Measurements from ENCODE around the gene PRODH.
"Not testable (repeated sequence)": the region's sequence is repeated elsewhere in the genome, so short reads cannot be mapped to it uniquely, and the experiment has no call there.

Gene PRODH

DNA sequence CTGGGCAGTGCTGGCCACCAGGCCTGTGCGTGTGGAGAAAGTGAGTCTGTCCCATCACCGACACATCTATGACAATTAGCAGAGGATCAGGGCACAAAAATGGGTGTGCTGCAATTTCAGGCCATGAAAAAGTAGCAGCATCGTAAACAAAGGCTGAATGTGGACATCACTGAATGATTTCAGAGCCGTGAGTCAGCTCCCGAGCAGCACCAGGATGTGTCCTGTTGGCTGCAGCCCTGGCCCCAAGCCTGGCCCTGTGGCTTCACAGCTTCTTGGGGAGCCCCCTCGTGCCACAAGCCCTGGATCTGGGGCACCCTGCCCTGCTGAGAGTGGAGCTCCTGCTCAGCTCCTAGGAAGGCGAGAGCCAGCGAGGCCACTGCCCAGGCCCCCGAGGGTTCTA lies 20.5 kb downstream of the PRODH start:
- H3K36me3 ChIP-seq (ENCODE audit: control insufficient read depth in 1 of 2, insufficient read depth in 2 of 2, low read length in 2 of 2); H3K27me3 ChIP-seq (ENCODE audit: low read depth, low read length); H3K4me1 ChIP-seq (ENCODE audit: control insufficient read depth in 1 of 2, insufficient read depth in 2 of 2, low read length in 2 of 2); H3K4me3 ChIP-seq (ENCODE audit: low read depth in 1 of 2, low read length in 2 of 2); H3K9me3 ChIP-seq (ENCODE audit: control insufficient read depth in 1 of 2, low read length in 2 of 2); H3K27ac ChIP-seq (ENCODE audit: low read length): not testable (repeated sequence)

GRCh38 chr22:18914558-18914957 lies 21.5 kb downstream of the PRODH start:
- not testable (repeated sequence) for H3K4me1 ChIP-seq (ENCODE audit: control insufficient read depth in 1 of 2, insufficient read depth in 2 of 2, low read length in 2 of 2)

GRCh38 chr22:18912264-18912946 lies 23.7 kb downstream of the PRODH start:
- not testable (repeated sequence) for H3K9me3 ChIP-seq (ENCODE audit: control insufficient read depth in 1 of 2, low read length in 2 of 2); H3K27me3 ChIP-seq (ENCODE audit: low read depth, low read length); H3K27ac ChIP-seq (ENCODE audit: low read length); H3K36me3 ChIP-seq (ENCODE audit: control insufficient read depth in 1 of 2, insufficient read depth in 2 of 2, low read length in 2 of 2); H3K4me1 ChIP-seq (ENCODE audit: control insufficient read depth in 1 of 2, insufficient read depth in 2 of 2, low read length in 2 of 2); H3K4me3 ChIP-seq (ENCODE audit: low read depth in 1 of 2, low read length in 2 of 2)

More at GRCh38 chr22:18914558-18914957, 21.5 kb downstream of the PRODH start:
- not testable (repeated sequence) for H3K27ac ChIP-seq (ENCODE audit: low read length); H3K27me3 ChIP-seq (ENCODE audit: low read depth, low read length); H3K4me3 ChIP-seq (ENCODE audit: low read depth in 1 of 2, low read length in 2 of 2); H3K9me3 ChIP-seq (ENCODE audit: control insufficient read depth in 1 of 2, low read length in 2 of 2); H3K36me3 ChIP-seq (ENCODE audit: control insufficient read depth in 1 of 2, insufficient read depth in 2 of 2, low read length in 2 of 2)

DNA sequence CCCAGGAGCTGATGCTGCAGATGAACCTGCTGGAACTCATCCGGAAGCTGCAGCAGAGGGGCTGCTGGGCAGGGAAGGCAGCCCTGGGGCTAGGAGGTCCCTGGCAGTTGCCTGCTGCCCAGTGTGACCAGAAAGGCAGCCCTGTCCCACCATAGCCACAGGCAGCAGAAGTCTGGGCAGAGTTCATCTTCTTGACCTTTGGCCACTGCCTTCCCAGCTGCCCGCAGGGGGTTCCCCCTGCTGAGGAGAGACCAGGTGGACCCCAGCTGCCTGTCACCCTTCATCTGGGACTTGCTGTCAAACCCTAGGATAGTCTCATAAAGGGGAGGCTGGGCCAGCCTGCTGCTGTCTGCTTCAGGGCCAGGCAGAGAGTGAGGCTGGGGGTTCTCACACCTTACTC lies 24.6 kb downstream of the PRODH start:
- not testable (repeated sequence) for H3K36me3 ChIP-seq (ENCODE audit: control insufficient read depth in 1 of 2, insufficient read depth in 2 of 2, low read length in 2 of 2); H3K4me3 ChIP-seq (ENCODE audit: low read depth in 1 of 2, low read length in 2 of 2); H3K27me3 ChIP-seq (ENCODE audit: low read depth, low read length); H3K27ac ChIP-seq (ENCODE audit: low read length); H3K4me1 ChIP-seq (ENCODE audit: control insufficient read depth in 1 of 2, insufficient read depth in 2 of 2, low read length in 2 of 2); H3K9me3 ChIP-seq (ENCODE audit: control insufficient read depth in 1 of 2, low read length in 2 of 2)

GRCh38 chr22:18909556-18909955 lies 26.5 kb downstream of the PRODH start:
- H3K9me3 ChIP-seq (ENCODE audit: control insufficient read depth in 1 of 2, low read length in 2 of 2): no peaks in the 10 kb centered on the region
- H3K36me3 ChIP-seq (ENCODE audit: control insufficient read depth in 1 of 2, insufficient read depth in 2 of 2, low read length in 2 of 2): no peaks in the 10 kb centered on the region
- H3K27me3 ChIP-seq (ENCODE audit: low read depth, low read length): no peaks in the 10 kb centered on the region
- H3K27ac ChIP-seq (ENCODE audit: low read length): no peak overlapping the region
- no peaks in the 10 kb centered on the region for H3K4me1 ChIP-seq (ENCODE audit: control insufficient read depth in 1 of 2, insufficient read depth in 2 of 2, low read length in 2 of 2)
- no peak overlapping the region for H3K4me3 ChIP-seq (ENCODE audit: low read depth in 1 of 2, low read length in 2 of 2)

DNA sequence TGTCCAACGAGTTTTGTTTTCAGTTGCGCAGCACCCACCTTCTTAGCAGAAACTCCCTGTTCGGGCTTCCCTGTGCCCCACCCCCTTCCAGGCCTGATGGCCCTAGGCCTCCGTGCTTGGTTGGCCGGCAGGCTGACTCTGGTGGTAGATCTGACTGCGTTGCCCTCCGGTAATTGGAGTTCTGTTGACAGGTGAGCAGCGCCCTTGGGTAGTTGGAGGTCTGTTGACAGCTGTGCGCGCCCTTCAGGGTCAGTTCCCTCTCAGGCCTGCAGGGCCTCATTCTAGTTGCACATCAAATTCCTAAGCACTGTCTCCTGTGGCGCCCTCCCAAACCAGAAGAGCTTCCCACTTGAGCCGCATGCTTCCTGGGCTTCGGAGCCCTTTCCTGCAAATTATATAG lies 29.2 kb downstream of the PRODH start:
- H3K4me1 ChIP-seq (ENCODE audit: control insufficient read depth in 1 of 2, insufficient read depth in 2 of 2, low read length in 2 of 2): no peaks in the 10 kb centered on the region
- no peaks in the 10 kb centered on the region for H3K36me3 ChIP-seq (ENCODE audit: control insufficient read depth in 1 of 2, insufficient read depth in 2 of 2, low read length in 2 of 2)
- no peak overlapping the region for H3K4me3 ChIP-seq (ENCODE audit: low read depth in 1 of 2, low read length in 2 of 2)
- no peaks in the 10 kb centered on the region for H3K27me3 ChIP-seq (ENCODE audit: low read depth, low read length)
- H3K27ac ChIP-seq (ENCODE audit: low read length): no peak overlapping the region
- H3K9me3 ChIP-seq (ENCODE audit: control insufficient read depth in 1 of 2, low read length in 2 of 2): no peaks in the 10 kb centered on the region

DNA sequence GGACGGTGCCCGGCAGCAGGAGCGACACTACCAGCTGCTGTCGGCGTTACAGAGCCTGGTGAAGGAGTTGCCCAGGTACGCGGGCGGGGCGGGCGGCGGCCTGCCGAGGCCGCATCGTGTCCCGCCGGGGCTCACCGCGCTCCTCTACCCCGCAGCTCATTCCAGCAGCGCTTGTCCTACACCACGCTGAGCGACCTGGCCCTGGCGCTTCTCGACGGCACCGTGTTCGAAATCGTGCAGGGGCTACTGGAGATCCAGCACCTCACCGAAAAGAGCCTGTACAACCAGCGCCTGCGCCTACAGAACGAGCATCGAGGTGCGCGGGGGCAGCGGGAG lies 29.7 kb downstream of the PRODH start:
- not testable (repeated sequence) for H3K27me3 ChIP-seq (ENCODE audit: low read depth, low read length)

GRCh38 chr22:18905540-18906409 lies 30.3 kb downstream of the PRODH start, which contains the start of gene DGCR6:
Gene DGCR6 (plus strand): TSS chr22:18906320. CDS start chr22:18906375, 55 bp downstream.
- Histone ChIP-seq H3K27me3 (ENCODE audit: low read depth, low read length) (no peaks in the 10 kb centered on the region), H3K9me3 (ENCODE audit: control insufficient read depth in 1 of 2, low read length in 2 of 2) (no peaks in the 10 kb centered on the region), H3K4me1 (ENCODE audit: control insufficient read depth in 1 of 2, insufficient read depth in 2 of 2, low read length in 2 of 2) (no peaks in the 10 kb centered on the region), H3K27ac (ENCODE audit: low read length) (no peak within 1 kb of the TSS), H3K36me3 (ENCODE audit: control insufficient read depth in 1 of 2, insufficient read depth in 2 of 2, low read length in 2 of 2) (no peaks in the 10 kb centered on the region), H3K4me3 (ENCODE audit: low read depth in 1 of 2, low read length in 2 of 2) (no peak within 1 kb of the TSS)

More for the DNA sequence above, 29.7 kb downstream of the PRODH start:
- not testable (repeated sequence) for H3K4me1 ChIP-seq (ENCODE audit: control insufficient read depth in 1 of 2, insufficient read depth in 2 of 2, low read length in 2 of 2); H3K9me3 ChIP-seq (ENCODE audit: control insufficient read depth in 1 of 2, low read length in 2 of 2); H3K27ac ChIP-seq (ENCODE audit: low read length); H3K36me3 ChIP-seq (ENCODE audit: control insufficient read depth in 1 of 2, insufficient read depth in 2 of 2, low read length in 2 of 2); H3K4me3 ChIP-seq (ENCODE audit: low read depth in 1 of 2, low read length in 2 of 2)

- H3K9me3 ChIP-seq (ENCODE audit: control insufficient read depth in 1 of 2, low read length in 2 of 2); H3K4me1 ChIP-seq (ENCODE audit: control insufficient read depth in 1 of 2, insufficient read depth in 2 of 2, low read length in 2 of 2); H3K36me3 ChIP-seq (ENCODE audit: control insufficient read depth in 1 of 2, insufficient read depth in 2 of 2, low read length in 2 of 2); H3K27ac ChIP-seq (ENCODE audit: low read length); H3K4me3 ChIP-seq (ENCODE audit: low read depth in 1 of 2, low read length in 2 of 2); H3K27me3 ChIP-seq (ENCODE audit: low read depth, low read length): not testable (repeated sequence)
These were observed 39.9 kb downstream of the PRODH start for GRCh38 chr22:18896037-18896657.

GRCh38 chr22:18893775-18894174 lies 42.3 kb downstream of the PRODH start:
- H3K27me3 ChIP-seq (ENCODE audit: low read depth, low read length); H3K4me3 ChIP-seq (ENCODE audit: low read depth in 1 of 2, low read length in 2 of 2): not testable (repeated sequence)

DNA sequence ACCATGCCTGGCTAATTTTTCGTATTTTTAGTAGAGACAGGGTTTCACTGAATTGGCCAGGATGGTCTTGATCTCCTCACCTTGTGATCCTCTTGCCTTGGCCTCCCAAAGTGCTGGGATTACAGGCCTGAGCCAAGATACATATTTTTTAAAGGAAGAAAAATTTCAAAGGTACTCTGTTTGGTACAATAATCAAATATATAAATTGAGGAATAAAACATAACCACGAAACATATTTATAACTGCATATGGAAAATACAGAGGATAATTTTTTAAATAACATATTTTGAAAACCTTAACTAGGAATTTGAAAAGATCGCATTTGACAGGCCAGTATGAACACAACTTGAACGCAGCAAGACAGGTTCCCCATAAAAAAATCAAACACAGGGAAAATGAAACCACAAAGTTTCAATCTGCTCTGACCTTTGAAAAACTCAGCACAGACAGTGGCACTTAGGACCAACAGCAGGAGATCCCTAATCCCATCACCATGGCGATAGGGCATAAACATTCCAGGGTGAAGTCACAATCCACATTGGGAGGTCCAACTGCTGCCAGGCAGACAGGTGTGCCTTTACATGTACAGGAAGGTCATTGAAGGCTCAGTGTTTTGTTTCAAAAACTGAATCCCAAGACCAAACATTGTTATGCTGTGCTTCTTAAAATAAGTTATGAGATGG lies 45.4 kb downstream of the PRODH start:
- H3K4me1 ChIP-seq (ENCODE audit: control insufficient read depth in 1 of 2, insufficient read depth in 2 of 2, low read length in 2 of 2); H3K9me3 ChIP-seq (ENCODE audit: control insufficient read depth in 1 of 2, low read length in 2 of 2); H3K36me3 ChIP-seq (ENCODE audit: control insufficient read depth in 1 of 2, insufficient read depth in 2 of 2, low read length in 2 of 2); H3K27ac ChIP-seq (ENCODE audit: low read length); H3K27me3 ChIP-seq (ENCODE audit: low read depth, low read length); H3K4me3 ChIP-seq (ENCODE audit: low read depth in 1 of 2, low read length in 2 of 2): not testable (repeated sequence)

More at GRCh38 chr22:18893775-18894174, 42.3 kb downstream of the PRODH start:
- H3K27ac ChIP-seq (ENCODE audit: low read length); H3K9me3 ChIP-seq (ENCODE audit: control insufficient read depth in 1 of 2, low read length in 2 of 2); H3K36me3 ChIP-seq (ENCODE audit: control insufficient read depth in 1 of 2, insufficient read depth in 2 of 2, low read length in 2 of 2); H3K4me1 ChIP-seq (ENCODE audit: control insufficient read depth in 1 of 2, insufficient read depth in 2 of 2, low read length in 2 of 2): not testable (repeated sequence)

Data from muscle layer of duodenum (tissue), 2 donors.